Smooth muscle cell (in vitro differentiated cells): Measurements from ENCODE around the gene COL23A1. TPM values are rescaled to one million over a fixed set of nuclear protein-coding genes. Genes with fewer than 3 reads are reported as not detected.

ENCODE experiments used
- DNase-seq: peaks from one replicate; lab custom pipeline; 2025; ENCODE audit not compliant: unreplicated experiment; lab: John Stamatoyannopoulos, UW
- H2AFZ ChIP-seq: fragments of 200-600 bp; sonication (generic); 2 replicates; pipeline ENCODE4 v1.6.0; 2016; ENCODE audit warnings: antibody characterized with exemption, low read depth, mild to moderate bottlenecking
- H3F3A ChIP-seq: fragments of 200-600 bp; sonication (generic); 2 replicates; pipeline ENCODE4 v1.6.0; 2017; ENCODE audit warnings: antibody characterized with exemption, low read depth
- H3K27ac ChIP-seq: fragments of 200-600 bp; sonication (generic); 2 replicates; pipeline ENCODE4 v1.5.1; 2016; ENCODE audit warnings: low read depth, mild to moderate bottlenecking
- H3K27me3 ChIP-seq: fragments of 200-600 bp; sonication (generic); 2 replicates; pipeline ENCODE4 v1.6.1; 2016; ENCODE audit warnings: low read depth, mild to moderate bottlenecking
- H3K36me3 ChIP-seq: fragments of 200-600 bp; sonication (generic); 2 replicates; pipeline ENCODE4 v1.5.1; 2016; ENCODE audit warnings: low read depth
- H3K4me1 ChIP-seq: fragments of 200-600 bp; sonication (generic); 2 replicates; pipeline ENCODE4 v1.5.1; 2016; ENCODE audit warnings: low read depth
- H3K4me2 ChIP-seq: fragments of 200-600 bp; sonication (generic); 2 replicates; pipeline ENCODE4 v1.6.0; 2016; ENCODE audit warnings: mild to moderate bottlenecking
- H3K4me3 ChIP-seq: fragments of 200-600 bp; sonication (generic); 2 replicates; pipeline ENCODE4 v1.5.1; 2016; ENCODE audit warnings: mild to moderate bottlenecking
- H3K79me2 ChIP-seq: fragments of 200-600 bp; sonication (generic); 2 replicates; pipeline ENCODE4 v1.6.0; 2016; ENCODE audit warnings: low read depth, mild to moderate bottlenecking
- H3K9ac ChIP-seq: fragments of 200-600 bp; sonication (generic); 2 replicates; pipeline ENCODE4 v1.6.0; 2016; ENCODE audit warnings: low read depth
- H3K9me3 ChIP-seq: fragments of 200-600 bp; sonication (generic); replicated peaks from 2 replicates; pipeline ENCODE4 v1.5.1; 2016; ENCODE audit warnings: low read depth
- H4K20me1 ChIP-seq: fragments of 200-600 bp; sonication (generic); 2 replicates; pipeline ENCODE4 v1.6.0; 2016; ENCODE audit warnings: low read depth
- WGBS: methylation state at CpG from one replicate; pipeline ENCODE4 v1.1.7; 2016; ENCODE audit warnings: low lambda C conversion rate; 5-methylcytosine and 5-hydroxymethylcytosine counted together
- polyA plus RNA-seq: library from polyadenylated mRNA; unstranded; fragments of >200 nt; fragmentation: Nextera tagmentation; extraction: Ambion mirVana; gene quantifications from 2 replicates; pipeline ENCODE4 v1.2.1, GENCODE V29; 2016
- total RNA-seq: library from RNA; depleted of rRNA; stranded (reverse); fragments of >200 nt; gene quantifications from 2 replicates; pipeline ENCODE4 v1.2.3, GENCODE V29; 2014
- TF ChIP-seq, protein P1 (sequence below): fragments of 200-600 bp; sonication (generic); IDR thresholded peaks from 2 replicates; pipeline ENCODE4 v1.5.1; 2017; ENCODE audit warnings: borderline replicate concordance, mild to moderate bottlenecking, antibody characterized with exemption; ENCODE audit not compliant: insufficient read depth, poor library complexity, severe bottlenecking

COL23A1 gene
- total and polyA plus RNA-seq, 2 experiments from 2014 or later: 5.3 to 27.4 TPM

DNA sequence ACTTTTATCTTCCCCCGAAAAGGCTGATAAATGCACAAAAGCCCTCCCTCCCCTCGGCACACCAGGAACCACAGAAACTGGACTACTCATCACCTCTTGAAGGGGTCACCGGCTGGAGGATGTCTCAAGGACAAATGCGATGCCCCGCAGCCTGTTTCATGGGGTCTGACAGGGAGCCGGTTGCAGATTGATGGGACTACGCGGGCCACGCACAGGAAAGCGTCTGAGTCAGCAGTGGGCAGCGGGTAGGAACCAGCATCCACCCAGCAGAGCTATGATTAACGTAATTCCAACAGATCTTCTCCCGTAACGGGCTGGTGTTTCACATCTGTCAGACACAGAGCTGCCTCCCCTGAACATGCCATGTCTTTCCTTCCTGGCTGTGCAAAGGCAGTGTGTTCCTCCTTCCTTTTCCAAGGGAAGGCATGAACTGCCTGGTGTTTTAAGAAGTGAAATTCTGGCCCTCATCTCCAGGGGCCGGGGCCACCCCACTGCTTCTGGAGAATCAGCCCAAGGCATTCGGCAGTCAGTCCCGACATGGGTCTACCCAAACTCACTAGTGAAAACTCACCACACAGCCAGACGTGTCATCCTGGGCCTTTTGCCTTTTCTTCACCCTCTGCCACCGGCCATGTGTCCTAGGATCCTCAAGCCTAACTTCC, 213.1 kb downstream of the COL23A1 start:
- DNase-seq: no peak
- no peaks in the 10 kb centered on the region for H3K36me3 ChIP-seq
- 39% methylated on average over 19 of the region's 19 CpGs for whole genome bisulfite sequencing

DNA sequence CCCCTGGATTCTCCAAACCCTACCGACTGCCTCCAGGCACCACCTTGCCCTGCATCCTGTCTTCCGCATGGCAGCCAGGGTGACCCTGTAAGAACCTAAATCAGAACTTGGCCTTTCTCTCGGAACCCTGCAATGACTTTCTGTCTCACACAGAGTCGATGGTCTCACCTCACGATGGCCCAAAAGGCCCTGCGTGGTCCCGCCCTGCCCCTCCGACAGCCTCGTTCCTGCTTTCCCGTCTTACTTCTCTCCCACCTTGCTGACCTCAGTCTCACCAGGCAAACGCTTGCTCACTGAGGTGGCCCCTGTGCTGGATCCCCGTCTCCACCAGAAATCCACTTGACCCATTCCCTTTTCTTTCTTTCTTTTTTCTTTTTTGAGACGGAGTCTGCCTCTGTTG, 214.8 kb downstream of the COL23A1 start:
- H4K20me1 ChIP-seq: no peaks in the 10 kb centered on the region
- TF ChIP-seq, protein P1, sequence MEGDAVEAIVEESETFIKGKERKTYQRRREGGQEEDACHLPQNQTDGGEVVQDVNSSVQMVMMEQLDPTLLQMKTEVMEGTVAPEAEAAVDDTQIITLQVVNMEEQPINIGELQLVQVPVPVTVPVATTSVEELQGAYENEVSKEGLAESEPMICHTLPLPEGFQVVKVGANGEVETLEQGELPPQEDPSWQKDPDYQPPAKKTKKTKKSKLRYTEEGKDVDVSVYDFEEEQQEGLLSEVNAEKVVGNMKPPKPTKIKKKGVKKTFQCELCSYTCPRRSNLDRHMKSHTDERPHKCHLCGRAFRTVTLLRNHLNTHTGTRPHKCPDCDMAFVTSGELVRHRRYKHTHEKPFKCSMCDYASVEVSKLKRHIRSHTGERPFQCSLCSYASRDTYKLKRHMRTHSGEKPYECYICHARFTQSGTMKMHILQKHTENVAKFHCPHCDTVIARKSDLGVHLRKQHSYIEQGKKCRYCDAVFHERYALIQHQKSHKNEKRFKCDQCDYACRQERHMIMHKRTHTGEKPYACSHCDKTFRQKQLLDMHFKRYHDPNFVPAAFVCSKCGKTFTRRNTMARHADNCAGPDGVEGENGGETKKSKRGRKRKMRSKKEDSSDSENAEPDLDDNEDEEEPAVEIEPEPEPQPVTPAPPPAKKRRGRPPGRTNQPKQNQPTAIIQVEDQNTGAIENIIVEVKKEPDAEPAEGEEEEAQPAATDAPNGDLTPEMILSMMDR: no peak
- H3K79me2 ChIP-seq: no peaks in the 10 kb centered on the region
- WGBS: 94% methylated on average over 13 of the region's 13 CpGs
- H3K27ac ChIP-seq: no peak overlapping the region
- H3K27me3 ChIP-seq: no peaks in the 10 kb centered on the region
- no peak overlapping the region for H3K9ac ChIP-seq
- H3K36me3 ChIP-seq: no peaks in the 10 kb centered on the region
- no peaks in the 10 kb centered on the region for H3K9me3 ChIP-seq
- no peak for DNase-seq
- no peaks in the 10 kb centered on the region for H3K4me1 ChIP-seq
- peaks cover 21% of the 10 kb centered on the region for H3F3A ChIP-seq
- H3K4me2 ChIP-seq: no peak overlapping the region
- no peak overlapping the region for H3K4me3 ChIP-seq
- no peak overlapping the region for H2AFZ ChIP-seq

More for the DNA sequence above, 213.1 kb downstream of the COL23A1 start:
- peak overlapping the region; percentile 10 for H3K27ac ChIP-seq
- H3K9ac ChIP-seq: no peak overlapping the region
- H3F3A ChIP-seq: peaks cover 18% of the 10 kb centered on the region
- H3K4me1 ChIP-seq: no peaks in the 10 kb centered on the region
- H3K27me3 ChIP-seq: no peaks in the 10 kb centered on the region
- H3K79me2 ChIP-seq: no peaks in the 10 kb centered on the region
- TF ChIP-seq, protein P1: no peak
- H3K4me2 ChIP-seq: peak overlapping the region; percentile 79
- H3K9me3 ChIP-seq: no peaks in the 10 kb centered on the region
- no peak overlapping the region for H3K4me3 ChIP-seq
- H2AFZ ChIP-seq: no peak overlapping the region
- H4K20me1 ChIP-seq: no peaks in the 10 kb centered on the region

DNA sequence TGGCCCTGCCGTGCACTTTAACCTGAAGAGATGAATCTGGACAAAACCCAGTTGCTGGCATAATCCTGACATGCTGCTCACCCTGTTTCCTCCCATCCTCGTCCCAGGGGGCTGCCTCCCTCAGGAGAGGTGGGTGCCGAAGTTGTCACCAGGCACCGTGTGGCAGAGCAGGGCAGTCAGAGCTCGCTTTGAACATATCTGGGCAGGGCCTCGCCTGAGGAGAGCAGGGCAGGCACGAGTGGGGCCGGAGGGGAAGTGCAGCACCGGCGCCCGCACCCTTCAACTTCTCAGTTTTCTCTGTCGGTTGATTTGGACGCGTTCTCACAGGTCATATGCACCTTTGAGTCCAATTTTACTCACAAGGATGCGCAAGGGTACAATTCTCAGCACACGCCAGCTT, 216.5 kb downstream of the COL23A1 start:
- no peaks in the 10 kb centered on the region for H4K20me1 ChIP-seq
- H3K4me3 ChIP-seq: no peak overlapping the region
- 97% methylated on average over 16 of the region's 16 CpGs for WGBS
- TF ChIP-seq, protein P1: no peak
- H3K79me2 ChIP-seq: no peaks in the 10 kb centered on the region
- no peak overlapping the region for H3K9ac ChIP-seq
- H2AFZ ChIP-seq: no peak overlapping the region
- H3F3A ChIP-seq: peaks cover 18% of the 10 kb centered on the region
- no peak overlapping the region for H3K27ac ChIP-seq
- H3K4me2 ChIP-seq: no peak overlapping the region
- no peaks in the 10 kb centered on the region for H3K27me3 ChIP-seq
- DNase-seq: no peak
- H3K4me1 ChIP-seq: no peaks in the 10 kb centered on the region
- no peaks in the 10 kb centered on the region for H3K36me3 ChIP-seq
- no peaks in the 10 kb centered on the region for H3K9me3 ChIP-seq

DNA sequence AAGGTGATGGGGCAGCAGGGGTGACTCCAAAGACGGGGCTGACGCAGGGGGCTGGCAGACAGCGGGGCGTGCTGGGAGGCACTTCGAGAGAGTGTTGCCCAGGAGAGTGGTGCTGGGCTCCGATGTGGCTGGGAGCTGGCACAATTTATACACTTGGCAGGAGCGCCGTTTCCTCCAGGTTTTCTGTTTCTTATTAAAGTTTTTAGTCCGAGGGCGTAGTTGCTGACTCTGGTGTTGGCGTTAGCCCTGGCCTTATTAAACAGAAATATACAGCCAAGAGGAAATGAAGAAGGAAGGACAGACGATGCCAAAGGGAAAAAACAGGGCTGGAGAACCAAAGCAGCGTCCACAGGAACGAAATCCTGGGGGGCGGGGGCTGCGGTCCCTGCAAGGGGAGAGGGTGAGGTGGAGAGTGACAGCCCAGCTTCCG, 218.0 kb downstream of the COL23A1 start:
- DNase-seq: no peak
- peak overlapping the region; percentile 41 for H3K9ac ChIP-seq

More for the DNA sequence above, 218.0 kb downstream of the COL23A1 start:
- H4K20me1 ChIP-seq: no peaks in the 10 kb centered on the region
- H3F3A ChIP-seq: peaks cover 15% of the 10 kb centered on the region
- H2AFZ ChIP-seq: peak overlapping the region; percentile 59
- no peaks in the 10 kb centered on the region for H3K79me2 ChIP-seq
- H3K4me3 ChIP-seq: peak overlapping the region; percentile 5
- H3K36me3 ChIP-seq: no peaks in the 10 kb centered on the region
- TF ChIP-seq, protein P1: no peak
- H3K4me1 ChIP-seq: no peaks in the 10 kb centered on the region
- 53% methylated on average over 17 of the region's 17 CpGs for WGBS
- no peaks in the 10 kb centered on the region for H3K9me3 ChIP-seq
- peak overlapping the region; percentile 77 for H3K4me2 ChIP-seq
- H3K27ac ChIP-seq: peak overlapping the region; percentile 87
- no peaks in the 10 kb centered on the region for H3K27me3 ChIP-seq
